HPDE6-E6E7 (cell line): ENCODE measurements around the gene IRF1.
A peak's percentile ranks its signal among the peaks of the same experiment; 100 is the strongest.
"Not testable (repeated sequence)": the region's sequence is repeated elsewhere in the genome, so short reads cannot be mapped to it uniquely, and the experiment has no call there.

Experiments
- DNase-seq: peaks from one replicate; pipeline ENCODE4 v3.0.0; 2011; ENCODE audit warnings: missing footprints; ENCODE audit errors: extremely low spot score

The IRF1 gene, protein sequence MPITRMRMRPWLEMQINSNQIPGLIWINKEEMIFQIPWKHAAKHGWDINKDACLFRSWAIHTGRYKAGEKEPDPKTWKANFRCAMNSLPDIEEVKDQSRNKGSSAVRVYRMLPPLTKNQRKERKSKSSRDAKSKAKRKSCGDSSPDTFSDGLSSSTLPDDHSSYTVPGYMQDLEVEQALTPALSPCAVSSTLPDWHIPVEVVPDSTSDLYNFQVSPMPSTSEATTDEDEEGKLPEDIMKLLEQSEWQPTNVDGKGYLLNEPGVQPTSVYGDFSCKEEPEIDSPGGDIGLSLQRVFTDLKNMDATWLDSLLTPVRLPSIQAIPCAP

DNA sequence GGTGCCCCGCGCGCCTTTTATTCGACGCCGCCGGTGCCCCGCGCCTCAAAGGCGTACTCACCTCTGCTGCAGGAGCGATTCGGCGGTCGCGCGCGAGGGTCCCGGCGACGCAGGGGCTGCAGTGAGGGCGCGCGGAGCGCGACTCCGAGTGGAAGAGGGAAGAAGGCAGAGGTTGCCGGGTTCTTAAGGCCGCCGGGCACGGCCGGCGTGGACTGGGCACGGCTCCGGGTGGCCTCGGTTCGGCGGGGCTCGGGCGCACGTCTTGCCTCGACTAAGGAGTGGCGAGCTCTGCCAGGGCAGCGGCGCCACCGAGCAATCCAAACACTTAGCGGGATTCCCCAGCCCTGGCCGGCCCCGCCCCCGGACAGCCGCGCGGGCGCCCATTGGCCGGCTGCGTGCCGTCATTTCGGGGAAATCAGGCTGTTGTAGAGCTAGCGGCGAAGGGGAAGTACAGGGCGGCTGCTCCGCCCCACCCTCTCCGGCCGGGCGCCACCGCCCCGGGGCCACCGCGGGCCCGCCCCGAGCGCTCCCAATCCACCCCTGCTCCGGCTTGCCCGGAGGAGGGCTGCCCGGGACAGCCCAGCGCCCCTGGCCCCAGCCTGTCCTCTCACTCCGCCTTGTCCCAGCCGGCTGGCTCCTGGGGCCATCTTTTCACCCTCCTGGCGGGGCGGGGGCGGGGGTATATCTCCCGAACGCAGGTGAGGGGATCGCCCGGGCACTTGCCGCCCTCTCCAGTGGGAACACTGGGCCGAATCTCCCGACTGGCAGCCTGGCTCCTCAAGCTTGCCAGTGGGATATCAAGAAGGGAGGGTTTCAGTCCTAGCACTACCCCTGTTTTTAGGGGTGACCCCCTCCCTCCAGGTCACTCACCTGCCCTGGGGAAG is at the start of gene IRF1:
IRF1 (minus strand) TSS at position 290 of the 884 bp plus-strand sequence. CDS start 1,295 bp downstream, outside the sequence.
- DNase-seq = peak; percentile 94

GRCh38 chr5:132540149-132540548 is 49.6 kb upstream of the IRF1 start:
- DNase-seq = no peak

GRCh38 chr5:132539716-132540115 is 49.1 kb upstream of the IRF1 start:
- no peak for DNase-seq

GRCh38 chr5:132530946-132531345 is 40.4 kb upstream of the IRF1 start:
- DNase-seq = no peak

GRCh38 chr5:132528866-132529634 is 38.5 kb upstream of the IRF1 start:
- no peak for DNase-seq

DNA sequence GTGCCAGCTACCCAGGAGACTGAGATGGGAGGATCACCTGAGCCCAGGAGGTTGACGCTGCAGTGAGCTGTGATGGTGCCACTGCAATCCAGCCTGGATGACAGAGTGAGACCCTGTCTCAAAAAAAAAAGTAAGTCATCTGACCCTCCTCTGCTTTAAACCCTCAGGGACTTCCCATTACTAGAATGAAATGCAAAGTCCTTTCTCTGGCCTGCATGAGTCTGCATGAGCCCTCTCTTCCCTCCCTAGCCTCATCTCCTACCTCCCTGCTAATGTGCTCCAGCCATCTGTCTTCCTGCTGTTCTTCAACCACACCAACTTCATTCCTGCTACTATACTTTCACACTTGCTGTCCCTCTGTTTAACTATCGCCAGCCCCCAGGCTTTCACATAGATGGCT is 37.4 kb upstream of the IRF1 start:
- no peak for DNase-seq

DNA sequence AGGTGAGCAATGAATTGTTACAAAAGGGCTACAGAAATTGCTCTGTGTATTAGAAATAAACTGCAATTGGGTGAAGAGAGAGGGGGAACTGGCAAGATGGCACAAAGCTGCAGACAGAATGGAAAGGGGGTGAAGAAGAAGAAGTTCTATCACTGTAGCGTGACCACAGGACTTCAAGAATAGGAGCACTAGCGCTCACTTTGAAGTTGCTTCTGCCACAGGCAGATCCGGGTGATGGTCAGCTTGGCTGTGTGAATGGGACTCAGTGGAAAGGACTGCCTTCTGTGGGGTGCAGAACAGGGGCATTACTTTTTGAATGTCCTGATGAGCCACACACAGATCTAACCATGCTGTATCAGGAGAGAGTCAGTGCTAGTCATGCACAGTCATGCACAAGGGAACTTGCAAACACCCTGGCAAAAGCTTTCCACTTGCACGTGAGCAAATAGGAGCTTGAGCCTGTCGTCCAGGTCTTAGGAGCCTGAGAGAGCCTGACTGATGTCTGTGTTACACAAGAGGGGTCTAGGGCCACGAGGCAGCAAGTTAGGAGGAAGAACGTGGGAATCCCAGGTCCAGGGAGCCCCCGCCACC is 36.5 kb upstream of the IRF1 start:
- DNase-seq = no peak

GRCh38 chr5:132526290-132526973 is 35.9 kb upstream of the IRF1 start:
- peak; percentile 54 for DNase-seq

- DNase-seq = no peak
These were observed 34.7 kb upstream of the IRF1 start for GRCh38 chr5:132525299-132525724.

DNA sequence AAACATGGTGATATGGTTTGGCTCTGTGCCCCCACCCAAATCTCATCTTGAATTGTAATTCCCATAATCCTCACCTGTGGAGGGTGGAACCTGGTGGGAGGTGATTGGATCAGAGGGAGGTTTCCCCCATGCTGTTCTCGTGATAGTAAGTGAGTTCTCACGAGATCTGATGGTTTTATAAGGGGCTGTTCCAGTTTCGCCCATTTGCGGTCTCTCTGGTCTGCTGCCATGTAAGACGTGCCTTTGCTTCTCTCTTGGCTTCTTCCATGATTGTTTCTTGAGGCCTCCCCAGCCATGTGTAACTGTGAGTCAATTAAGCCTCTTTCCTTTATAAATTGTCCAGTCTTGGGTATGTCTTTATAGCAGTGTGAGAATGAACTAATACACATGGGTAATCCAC is 34.3 kb upstream of the IRF1 start:
- DNase-seq = not testable (repeated sequence)

- not testable (repeated sequence) for DNase-seq
These were observed 31.5 kb upstream of the IRF1 start for GRCh38 chr5:132522067-132522466.

DNA sequence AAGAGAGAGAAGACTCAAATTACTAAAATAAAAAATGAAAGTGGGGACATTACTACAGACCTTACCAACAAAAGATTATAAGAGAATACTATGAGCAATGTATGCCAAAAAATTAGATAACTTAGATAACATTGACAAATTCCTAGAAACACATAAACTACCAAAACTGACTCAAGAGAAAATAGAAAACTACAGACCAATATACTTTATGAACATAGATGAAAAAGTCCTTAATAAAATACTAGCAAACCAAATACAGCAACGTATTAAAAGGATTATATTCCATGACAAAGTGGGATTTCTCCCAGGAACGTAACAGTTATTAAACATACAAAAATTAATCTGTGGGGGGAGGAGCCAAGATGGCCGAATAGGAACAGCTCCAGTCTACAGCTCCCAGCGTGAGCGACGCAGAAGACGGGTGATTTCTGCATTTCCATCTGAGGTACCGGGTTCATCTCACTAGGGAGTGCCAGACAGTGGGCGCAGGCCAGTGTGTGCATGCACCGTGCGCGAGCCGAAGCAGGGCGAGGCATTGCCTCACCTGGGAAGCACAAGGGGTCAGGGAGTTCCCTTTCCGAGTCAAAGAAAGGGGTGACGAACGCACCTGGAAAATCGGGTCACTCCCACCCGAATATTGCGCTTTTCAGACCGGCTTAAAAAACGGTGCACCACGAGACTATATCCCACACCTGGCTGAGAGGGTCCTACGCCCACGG is 23.2 kb upstream of the IRF1 start:
- not testable (repeated sequence) for DNase-seq

- DNase-seq = no peak
These were observed 19.5 kb upstream of the IRF1 start for GRCh38 chr5:132510076-132510475.

DNA sequence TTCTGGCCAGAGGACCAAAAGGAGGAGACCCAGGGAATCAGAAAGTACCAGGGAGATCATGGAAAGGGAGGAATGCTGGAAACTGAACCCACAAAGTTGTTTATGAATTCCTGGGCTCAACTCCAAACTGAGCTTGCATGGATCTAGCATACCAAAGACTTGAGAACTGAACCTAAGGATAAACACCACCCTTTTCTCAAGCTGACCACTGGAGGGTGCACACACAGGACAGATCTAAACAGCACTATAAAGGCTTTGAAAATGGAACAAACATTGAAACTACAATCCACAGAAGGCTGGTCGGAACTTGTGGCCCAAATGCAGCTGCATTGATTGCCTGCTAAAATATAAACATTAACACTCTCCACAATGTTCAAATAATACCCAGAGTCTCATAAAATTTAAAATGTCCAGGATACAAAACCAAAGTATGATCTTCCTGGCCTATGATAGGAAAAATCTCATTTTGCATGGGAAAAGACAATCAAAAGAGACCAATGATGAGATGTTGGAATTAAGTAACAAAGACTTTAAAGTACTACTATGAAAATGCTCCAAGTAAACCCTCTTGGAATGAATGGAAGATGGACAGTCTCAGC is 15.6 kb upstream of the IRF1 start:
- DNase-seq = no peak

DNA sequence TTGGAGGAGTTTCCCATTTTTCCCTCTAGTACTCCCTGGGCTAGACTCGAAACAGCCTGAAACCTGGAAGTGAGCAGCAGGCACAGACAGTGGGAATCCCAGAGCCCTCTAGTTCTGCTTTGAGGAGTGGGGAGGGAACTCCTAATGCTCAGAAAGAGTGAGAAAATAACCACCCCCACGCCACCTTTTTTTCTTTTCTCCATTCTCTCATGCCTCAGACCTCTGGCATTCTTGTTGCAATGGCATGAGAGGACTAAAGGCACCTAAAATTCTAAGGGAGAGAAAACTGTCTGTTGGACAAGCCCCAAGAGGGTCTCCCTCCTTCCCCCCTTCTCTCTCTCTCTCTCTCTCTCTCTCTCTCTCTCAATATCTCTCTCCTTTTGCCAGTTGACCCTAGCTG is 15.1 kb upstream of the IRF1 start:
- DNase-seq = no peak

DNA sequence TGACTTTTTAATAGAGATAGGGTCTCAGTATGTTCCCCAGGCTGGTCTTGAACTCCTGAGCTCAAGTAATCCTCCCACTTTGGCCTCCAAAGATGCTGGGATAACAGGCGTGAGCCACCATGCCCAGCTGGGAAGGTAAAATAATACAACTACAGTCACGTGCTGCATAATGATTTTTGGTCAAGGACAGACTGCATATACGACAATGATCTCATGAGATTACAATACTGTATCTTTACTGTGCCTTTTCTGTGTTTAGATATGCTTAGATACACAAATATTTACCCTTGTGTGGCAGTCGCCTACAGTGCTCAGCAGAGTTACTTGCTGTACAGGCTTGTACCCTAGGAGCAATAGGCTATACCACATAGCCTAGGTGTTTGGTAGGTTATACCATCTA is 14.2 kb upstream of the IRF1 start:
- no peak for DNase-seq

GRCh38 chr5:132503244-132503643 is 12.7 kb upstream of the IRF1 start:
- no peak for DNase-seq

GRCh38 chr5:132501961-132502931 is 11.7 kb upstream of the IRF1 start:
- DNase-seq = no peak

DNA sequence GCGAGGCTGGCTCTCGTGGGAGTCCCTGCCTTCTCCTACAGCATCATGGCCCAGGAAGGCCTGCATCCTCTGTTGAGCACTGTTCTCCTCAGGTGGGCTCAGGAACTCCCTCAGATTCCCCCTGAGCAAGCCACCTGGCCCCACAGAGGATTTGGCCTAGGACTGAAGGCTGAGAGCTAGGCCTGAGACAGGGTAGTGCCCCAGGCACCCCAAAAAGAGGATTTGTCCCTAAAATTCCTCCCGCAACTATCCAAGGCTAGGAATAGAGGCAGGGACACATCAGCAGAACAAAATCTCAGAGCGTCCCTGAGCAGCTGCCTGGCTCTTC is 11.0 kb upstream of the IRF1 start:
- DNase-seq = no peak
